ENCODE results near the gene APOLD1.

Gene APOLD1

GRCh38 chr12:12804432-12804886, 19.0 kb downstream of the APOLD1 start:
- TF ChIP-seq SIN3A (IDR thresholded peaks at IDR 0.05; ENCODE audit: borderline replicate concordance, insufficient read depth, low read length) (no peak), POLR2AphosphoS5 (IDR thresholded peaks at IDR 0.05; ENCODE audit: low read depth, low read length) (no peak), REST (IDR thresholded peaks at IDR 0.05; ENCODE audit: insufficient read depth in 1 of 2, low read depth in 2 of 2, low read length in 2 of 2) (no peak), FOXP2 (optimal IDR thresholded peaks at IDR 0.05; ENCODE audit: borderline replicate concordance, extremely low read depth, extremely low read length, insufficient read depth) (no peak), TAF1 (IDR thresholded peaks at IDR 0.05; ENCODE audit: borderline replicate concordance, insufficient read depth, low read length) (no peak)

- TF ChIP-seq FOXP2 (optimal IDR thresholded peaks at IDR 0.05; ENCODE audit: borderline replicate concordance, extremely low read depth, extremely low read length, insufficient read depth) (no peak), SIN3A (IDR thresholded peaks at IDR 0.05; ENCODE audit: borderline replicate concordance, insufficient read depth, low read length) (no peak), POLR2AphosphoS5 (IDR thresholded peaks at IDR 0.05; ENCODE audit: low read depth, low read length) (no peak), REST (IDR thresholded peaks at IDR 0.05; ENCODE audit: insufficient read depth in 1 of 2, low read depth in 2 of 2, low read length in 2 of 2) (no peak), TAF1 (IDR thresholded peaks at IDR 0.05; ENCODE audit: borderline replicate concordance, insufficient read depth, low read length) (no peak)
Measured at GRCh38 chr12:12806784-12807516, 21.5 kb downstream of the APOLD1 start.

- no peak for TF ChIP-seq TAF1 (IDR thresholded peaks at IDR 0.05; ENCODE audit: borderline replicate concordance, insufficient read depth, low read length)
- TF ChIP-seq REST (IDR thresholded peaks at IDR 0.05; ENCODE audit: insufficient read depth in 1 of 2, low read depth in 2 of 2, low read length in 2 of 2): no peak
- TF ChIP-seq FOXP2 (optimal IDR thresholded peaks at IDR 0.05; ENCODE audit: borderline replicate concordance, extremely low read depth, extremely low read length, insufficient read depth): no peak
- TF ChIP-seq SIN3A (IDR thresholded peaks at IDR 0.05; ENCODE audit: borderline replicate concordance, insufficient read depth, low read length): no peak
- TF ChIP-seq POLR2AphosphoS5 (IDR thresholded peaks at IDR 0.05; ENCODE audit: low read depth, low read length): no peak
Measured at GRCh38 chr12:12807970-12808702, 22.7 kb downstream of the APOLD1 start.

GRCh38 chr12:12810553-12811021, 25.1 kb downstream of the APOLD1 start:
- no peak for TF ChIP-seq REST (IDR thresholded peaks at IDR 0.05; ENCODE audit: insufficient read depth in 1 of 2, low read depth in 2 of 2, low read length in 2 of 2)
- no peak for TF ChIP-seq POLR2AphosphoS5 (IDR thresholded peaks at IDR 0.05; ENCODE audit: low read depth, low read length)
- TF ChIP-seq FOXP2 (optimal IDR thresholded peaks at IDR 0.05; ENCODE audit: borderline replicate concordance, extremely low read depth, extremely low read length, insufficient read depth): no peak
- TF ChIP-seq SIN3A (IDR thresholded peaks at IDR 0.05; ENCODE audit: borderline replicate concordance, insufficient read depth, low read length): no peak
- TF ChIP-seq TAF1 (IDR thresholded peaks at IDR 0.05; ENCODE audit: borderline replicate concordance, insufficient read depth, low read length): no peak
